Measurements from ENCODE around the gene PERM1.
"Not testable (repeated sequence)": the region's sequence is repeated elsewhere in the genome, so short reads cannot be mapped to it uniquely, and the experiment has no call there.

The PERM1 gene

GRCh38 chr1:963301-963651 is 18.6 kb downstream of the PERM1 start:
- FAIRE-seq = no peak

DNA sequence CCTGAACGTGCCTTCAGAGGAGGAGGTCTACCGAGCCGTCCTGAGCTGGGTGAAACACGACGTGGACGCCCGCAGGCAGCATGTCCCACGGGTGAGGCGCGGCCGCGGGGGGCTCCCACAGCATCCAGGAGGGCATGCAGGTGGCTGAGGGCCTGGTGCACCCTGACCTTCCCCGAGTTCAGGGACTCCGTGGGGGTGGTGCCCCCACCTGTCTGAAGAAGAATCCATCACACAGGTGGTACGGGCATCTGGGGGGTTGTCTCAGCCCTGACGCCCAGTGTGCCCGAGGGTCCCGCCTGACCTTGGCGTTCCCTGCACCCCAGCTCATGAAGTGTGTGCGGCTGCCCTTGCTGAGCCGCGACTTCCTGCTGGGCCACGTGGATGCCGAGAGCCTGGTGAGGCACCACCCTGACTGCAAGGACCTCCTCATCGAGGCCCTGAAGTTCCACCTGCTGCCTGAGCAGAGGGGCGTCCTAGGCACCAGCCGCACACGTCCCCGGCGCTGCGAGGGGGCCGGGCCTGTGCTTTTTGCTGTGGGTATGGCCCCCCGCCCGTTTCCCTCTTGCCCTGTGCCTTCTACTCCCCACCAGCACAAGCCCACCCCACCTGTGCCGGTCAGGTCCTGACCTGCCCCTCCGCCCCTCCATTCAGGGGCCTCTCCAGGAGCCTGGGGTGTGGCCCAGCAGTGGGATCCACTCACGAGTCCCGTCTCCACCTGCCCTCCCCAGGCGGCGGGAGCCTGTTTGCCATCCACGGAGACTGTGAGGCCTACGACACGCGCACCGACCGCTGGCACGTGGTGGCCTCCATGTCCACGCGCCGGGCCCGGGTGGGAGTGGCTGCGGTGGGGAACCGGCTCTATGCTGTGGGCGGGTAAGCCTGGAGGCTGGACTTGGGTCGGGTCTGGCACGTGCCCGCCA is 19.3 kb downstream of the PERM1 start:
- no peak for FAIRE-seq

- no peak for FAIRE-seq
Observed at GRCh38 chr1:961132-961669, 20.7 kb downstream of the PERM1 start.

DNA sequence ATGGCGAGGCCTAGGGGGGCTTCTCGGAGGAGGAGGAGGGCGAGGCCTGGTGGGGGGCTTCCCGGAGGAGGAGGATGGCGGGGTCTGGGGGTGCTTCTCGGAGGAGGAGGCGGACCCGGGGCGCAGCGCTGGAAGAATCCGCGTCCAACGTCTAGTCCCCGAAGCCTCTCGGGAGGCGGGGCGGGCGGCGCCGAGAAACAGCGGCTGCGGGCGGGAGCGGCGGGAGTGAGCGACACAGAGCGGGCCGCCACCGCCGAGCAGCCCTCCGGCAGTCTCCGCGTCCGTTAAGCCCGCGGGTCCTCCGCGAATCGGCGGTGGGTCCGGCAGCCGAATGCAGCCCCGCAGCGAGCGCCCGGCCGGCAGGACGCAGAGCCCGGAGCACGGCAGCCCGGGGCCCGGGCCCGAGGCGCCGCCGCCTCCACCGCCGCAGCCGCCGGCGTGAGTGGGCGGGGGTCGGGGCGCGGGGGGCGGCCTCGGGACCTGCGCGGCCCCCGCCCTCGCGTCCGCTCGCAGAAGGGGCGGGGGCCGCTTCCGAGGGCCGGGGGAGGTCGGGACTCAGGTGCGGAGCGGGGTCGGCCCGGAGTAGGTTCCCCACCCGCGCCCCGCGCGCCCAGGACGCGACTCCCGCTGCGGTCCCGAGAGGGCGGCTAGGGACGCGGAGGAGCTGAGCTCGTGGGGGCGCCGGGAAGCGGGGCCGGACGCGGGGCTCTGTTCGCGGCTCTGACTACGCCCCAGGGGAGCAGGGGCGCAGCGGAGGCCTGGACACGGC is 21.3 kb downstream of the PERM1 start, which contains the start of gene KLHL17:
Gene KLHL17 (plus strand): TSS at position 222 of the 769 bp plus-strand sequence. CDS start 110 bp downstream, at position 332.
- FAIRE-seq = no peak

- FAIRE-seq = no peak
Observed at GRCh38 chr1:959731-960362, 22.0 kb downstream of the PERM1 start.

GRCh38 chr1:958823-959730 is 22.8 kb downstream of the PERM1 start, which contains the start of gene NOC2L:
Gene NOC2L, minus strand, starts transcription at chr1:959256. Its CDS starts 16 bp downstream, at chr1:959240.
- FAIRE-seq = no peak

- FAIRE-seq = no peak
Observed at GRCh38 chr1:956636-957035, 25.3 kb downstream of the PERM1 start.

DNA sequence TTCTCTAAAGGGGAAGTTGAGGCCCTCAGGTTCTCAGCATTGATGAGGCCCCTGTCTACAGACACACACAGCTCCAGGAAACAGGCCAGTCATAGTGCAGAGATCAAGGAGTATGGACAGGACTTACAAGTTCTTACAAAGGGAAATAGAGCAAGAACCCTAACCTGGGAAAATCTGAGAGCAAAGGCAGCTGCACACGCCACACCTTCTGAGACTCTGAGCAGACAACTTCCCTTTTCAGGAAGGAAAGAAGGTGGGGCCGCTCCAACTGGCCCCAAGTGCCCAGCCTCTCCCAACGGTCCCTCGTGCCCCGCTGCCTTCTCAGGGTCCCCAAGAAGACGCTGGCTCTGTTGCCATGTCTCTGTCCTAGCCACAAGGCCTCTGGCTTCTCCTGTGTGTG is 26.4 kb downstream of the PERM1 start:
- FAIRE-seq = no peak

GRCh38 chr1:954927-955326 is 27.0 kb downstream of the PERM1 start:
- FAIRE-seq = no peak

- no peak for FAIRE-seq
Observed at GRCh38 chr1:953524-954320, 28.2 kb downstream of the PERM1 start.

- FAIRE-seq = no peak
Observed at GRCh38 chr1:952603-953002, 29.3 kb downstream of the PERM1 start.

DNA sequence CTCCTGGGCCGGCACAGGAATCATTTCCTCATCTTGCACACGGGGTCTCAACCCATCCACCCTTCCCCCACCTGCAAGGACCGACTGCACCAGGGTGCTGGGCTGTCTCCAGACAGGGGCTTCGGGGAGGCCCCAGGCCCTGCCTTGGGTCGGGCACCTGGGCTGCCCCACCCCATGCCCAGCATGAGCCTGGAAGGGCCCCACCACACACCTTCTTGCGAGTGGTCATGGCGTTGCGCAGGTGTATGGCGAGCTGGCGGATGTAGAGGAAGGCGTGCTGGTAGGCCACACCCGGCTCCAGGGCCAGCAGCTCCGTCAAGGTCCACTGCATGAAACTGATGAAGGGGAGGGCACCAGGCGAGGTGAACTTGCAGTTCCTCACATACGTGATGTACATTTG is 29.7 kb downstream of the PERM1 start:
- FAIRE-seq = no peak

DNA sequence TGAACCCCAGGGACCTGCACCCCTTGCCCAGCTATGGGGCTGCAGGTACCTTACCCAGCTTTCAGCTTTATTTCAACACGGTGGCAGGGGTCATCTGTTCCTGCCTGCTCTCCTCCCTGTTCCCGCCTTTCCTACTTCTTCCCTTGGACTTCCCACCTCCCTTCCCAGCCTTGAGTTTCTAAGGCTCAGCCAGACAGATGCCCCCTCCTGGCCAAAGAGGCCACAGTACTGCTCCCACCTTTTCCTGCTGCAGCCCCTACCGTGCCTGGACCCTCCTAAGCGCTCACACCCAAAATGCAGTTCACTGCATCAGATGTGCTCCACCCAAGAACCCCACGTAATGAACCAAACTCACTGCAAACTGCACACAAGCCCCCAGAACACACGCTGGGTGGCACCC is 30.5 kb downstream of the PERM1 start:
- FAIRE-seq = no peak

- FAIRE-seq = no peak
Observed at GRCh38 chr1:950881-951280, 31.0 kb downstream of the PERM1 start.

- FAIRE-seq = no peak
Observed at GRCh38 chr1:950268-950667, 31.6 kb downstream of the PERM1 start.

- FAIRE-seq = no peak
Observed at GRCh38 chr1:947958-948357, 33.9 kb downstream of the PERM1 start.

- not testable (repeated sequence) for FAIRE-seq
Observed at GRCh38 chr1:946811-947210, 35.1 kb downstream of the PERM1 start.

GRCh38 chr1:945688-946556 is 36.0 kb downstream of the PERM1 start:
- no peak for FAIRE-seq

- no peak for FAIRE-seq
Observed at GRCh38 chr1:944341-945325, 37.3 kb downstream of the PERM1 start.

Measured in A204.1 (cell line).